Liver (tissue), 9 donors: ENCODE measurements around the gene DPP6. TPM values are rescaled to one million over a fixed set of nuclear protein-coding genes. Genes with fewer than 3 reads are reported as not detected.

Source experiments
- DNase-seq: peaks from one replicate; pipeline ENCODE4 v3.0.0-alpha.2; 2017; ENCODE audit warnings: low spot score
- H3K27ac ChIP-seq, 2 donors: one replicate each; pipeline ENCODE4 v1.7.0; 2013; ENCODE audit warnings: inconsistent platforms in 2 of 2, low read length in 2 of 2, control low read depth in 1 of 2, low read depth in 1 of 2, mild to moderate bottlenecking in 1 of 2
- H3K27me3 ChIP-seq, 4 donors: one replicate each; pipeline versions ENCODE4 v1.6.1 to v1.7.0; 2013; ENCODE audit warnings: low read length in 3 of 4, inconsistent platforms in 1 of 4, mild to moderate bottlenecking in 1 of 4, moderate library complexity in 1 of 4; ENCODE audit not compliant: control insufficient read depth in 4 of 4, insufficient read depth in 4 of 4
- H3K36me3 ChIP-seq, 4 donors: one replicate each; pipeline versions ENCODE4 v1.6.1 to v1.7.0; 2013; ENCODE audit warnings: low read length in 3 of 4, mild to moderate bottlenecking in 3 of 4, low read depth in 1 of 4, moderate library complexity in 1 of 4; ENCODE audit not compliant: control insufficient read depth in 4 of 4, insufficient read depth in 3 of 4
- H3K4me1 ChIP-seq, 4 donors: one replicate each; pipeline versions ENCODE4 v1.6.1 to v1.7.0; 2013; ENCODE audit warnings: low read length in 3 of 4, mild to moderate bottlenecking in 3 of 4, moderate library complexity in 1 of 4; ENCODE audit not compliant: control insufficient read depth in 4 of 4, insufficient read depth in 4 of 4
- H3K4me3 ChIP-seq, 3 donors: one replicate each; pipeline versions ENCODE4 v1.6.1 to v1.7.0; 2013; ENCODE audit warnings: low read length in 3 of 3, control low read depth in 1 of 3, low read depth in 1 of 3, mild to moderate bottlenecking in 1 of 3
- H3K9ac ChIP-seq, 2 donors: one replicate each; pipeline ENCODE4 v1.7.0; 2013; ENCODE audit warnings: low read length in 2 of 2, mild to moderate bottlenecking in 2 of 2, moderate library complexity in 2 of 2, control low read depth in 1 of 2, low read depth in 1 of 2
- H3K9me3 ChIP-seq, 4 donors: one replicate each; pipeline versions ENCODE4 v1.6.1 to v1.7.0; 2013; ENCODE audit warnings: low read length in 3 of 4; ENCODE audit not compliant: control insufficient read depth in 4 of 4
- EGR1 ChIP-seq, 2 donors: IDR thresholded peaks; 2 replicates each; pipeline ENCODE4 v1.6.1; 2016 to 2018; ENCODE audit warnings: antibody characterized with exemption in 2 of 2, low read depth in 2 of 2
- FOXA1 ChIP-seq: IDR thresholded peaks from 2 replicates; pipeline ENCODE4 v1.6.1; 2016; ENCODE audit warnings: antibody characterized with exemption
- FOXA2 ChIP-seq: IDR thresholded peaks from 2 replicates; pipeline ENCODE4 v1.6.1; 2016; ENCODE audit warnings: antibody characterized with exemption
- GABPA ChIP-seq, 2 donors: IDR thresholded peaks in 1 of 2; conservative IDR thresholded peaks in 1 of 2; 2 replicates each; pipeline ENCODE4 v1.6.1; 2016; ENCODE audit warnings: antibody characterized with exemption in 2 of 2, mild to moderate bottlenecking in 1 of 2, moderate library complexity in 1 of 2
- HNF4A ChIP-seq, 2 donors: conservative IDR thresholded peaks; 2 replicates each; pipeline ENCODE4 v1.6.1; 2016; ENCODE audit warnings: antibody characterized with exemption in 2 of 2, mild to moderate bottlenecking in 2 of 2
- HNF4G ChIP-seq: IDR thresholded peaks from 2 replicates; pipeline ENCODE4 v1.6.1; 2016; ENCODE audit warnings: antibody characterized with exemption
- JUND ChIP-seq, 2 donors: IDR thresholded peaks; 2 replicates each; pipeline ENCODE4 v1.6.1; 2016; ENCODE audit warnings: antibody characterized with exemption in 2 of 2
- MAX ChIP-seq: IDR thresholded peaks from 2 replicates; pipeline ENCODE4 v1.6.1; 2016; ENCODE audit warnings: antibody characterized with exemption
- NR2F2 ChIP-seq: IDR thresholded peaks from 2 replicates; pipeline ENCODE4 v1.6.1; 2016; ENCODE audit warnings: antibody characterized with exemption
- RAD21 ChIP-seq, 2 donors: IDR thresholded peaks; 2 replicates each; pipeline ENCODE4 v1.6.1; 2016; ENCODE audit warnings: antibody characterized with exemption in 2 of 2, mild to moderate bottlenecking in 2 of 2
- RXRA ChIP-seq, 2 donors: IDR thresholded peaks; 2 replicates each; pipeline ENCODE4 v1.6.1; 2017 to 2018; ENCODE audit warnings: antibody characterized with exemption in 2 of 2, mild to moderate bottlenecking in 1 of 2
- SP1 ChIP-seq: IDR thresholded peaks from 2 replicates; pipeline ENCODE4 v1.6.1; 2018; ENCODE audit warnings: antibody characterized with exemption, mild to moderate bottlenecking
- TAF1 ChIP-seq: conservative IDR thresholded peaks from 2 replicates; pipeline ENCODE4 v1.6.1; 2016; ENCODE audit warnings: antibody characterized with exemption, mild to moderate bottlenecking
- YY1 ChIP-seq: IDR thresholded peaks from 2 replicates; pipeline ENCODE4 v1.6.1; 2016; ENCODE audit warnings: antibody characterized with exemption, mild to moderate bottlenecking
- WGBS: extraction: QIAGEN DNeasy Blood & Tissue Kit; methylation state at CpG from one replicate; pipeline ENCODE4 v1.1.7; 2013; 5-methylcytosine and 5-hydroxymethylcytosine counted together
- polyA plus RNA-seq, 2 donors: library from polyadenylated mRNA; stranded (reverse) in 1 of 2; unstranded in 1 of 2; fragments of 200-250 nt in 1 of 2; fragments of >200 nt in 1 of 2; fragmentation: Nextera tagmentation in 1 of 2; extraction: Ambion mirVana in 1 of 2; gene quantifications; one replicate each; pipeline versions ENCODE4 v1.2.1 to v1.2.3, GENCODE V29; 2013 to 2015
- total RNA-seq, 2 donors: library from RNA; depleted of rRNA; stranded (reverse); fragments of >200 nt; gene quantifications; one replicate each; pipeline ENCODE4 v1.2.3, GENCODE V29; 2014
- TF ChIP-seq, protein P1 (sequence below): fragments of 150-350 bp; IDR thresholded peaks from 2 replicates; pipeline ENCODE4 v1.5.1; 2017; ENCODE audit warnings: improper control_type of control experiment, low read depth, low read length; ENCODE audit not compliant: missing input control
- TF ChIP-seq, protein P2 (sequence below): IDR thresholded peaks from 2 replicates; pipeline ENCODE4 v1.6.1; 2016; ENCODE audit warnings: antibody characterized with exemption, mild to moderate bottlenecking
- TF ChIP-seq, protein P3 (sequence below): IDR thresholded peaks from 2 replicates; pipeline ENCODE4 v1.6.1; 2016; ENCODE audit warnings: antibody characterized with exemption
- TF ChIP-seq, protein P4 (sequence below): IDR thresholded peaks from 2 replicates; pipeline ENCODE4 v1.6.1; 2016; ENCODE audit warnings: antibody characterized with exemption
- donor health status: healthy.
- donor health status: healthy.
- donor health status: healthy.
- donor health status: healthy.
- donor health status: healthy.

DPP6 gene
- total and polyA plus RNA-seq, 4 donors: 0.01 TPM; not detected in 3

- TF ChIP-seq HNF4G (no peak), NR2F2 (no peak), EGR1 (IDR thresholded peaks at IDR 0.05; ENCODE audit: low read depth in 2 of 2) (no peak), YY1 (no peak), RXRA (IDR thresholded peaks at IDR 0.05) (no peak), TAF1 (no peak), RAD21 (IDR thresholded peaks at IDR 0.05) (no peak), FOXA2 (no peak), FOXA1 (no peak), MAX (no peak)
- TF ChIP-seq, protein P1, sequence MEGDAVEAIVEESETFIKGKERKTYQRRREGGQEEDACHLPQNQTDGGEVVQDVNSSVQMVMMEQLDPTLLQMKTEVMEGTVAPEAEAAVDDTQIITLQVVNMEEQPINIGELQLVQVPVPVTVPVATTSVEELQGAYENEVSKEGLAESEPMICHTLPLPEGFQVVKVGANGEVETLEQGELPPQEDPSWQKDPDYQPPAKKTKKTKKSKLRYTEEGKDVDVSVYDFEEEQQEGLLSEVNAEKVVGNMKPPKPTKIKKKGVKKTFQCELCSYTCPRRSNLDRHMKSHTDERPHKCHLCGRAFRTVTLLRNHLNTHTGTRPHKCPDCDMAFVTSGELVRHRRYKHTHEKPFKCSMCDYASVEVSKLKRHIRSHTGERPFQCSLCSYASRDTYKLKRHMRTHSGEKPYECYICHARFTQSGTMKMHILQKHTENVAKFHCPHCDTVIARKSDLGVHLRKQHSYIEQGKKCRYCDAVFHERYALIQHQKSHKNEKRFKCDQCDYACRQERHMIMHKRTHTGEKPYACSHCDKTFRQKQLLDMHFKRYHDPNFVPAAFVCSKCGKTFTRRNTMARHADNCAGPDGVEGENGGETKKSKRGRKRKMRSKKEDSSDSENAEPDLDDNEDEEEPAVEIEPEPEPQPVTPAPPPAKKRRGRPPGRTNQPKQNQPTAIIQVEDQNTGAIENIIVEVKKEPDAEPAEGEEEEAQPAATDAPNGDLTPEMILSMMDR: no peak
- TF ChIP-seq, protein P2, sequence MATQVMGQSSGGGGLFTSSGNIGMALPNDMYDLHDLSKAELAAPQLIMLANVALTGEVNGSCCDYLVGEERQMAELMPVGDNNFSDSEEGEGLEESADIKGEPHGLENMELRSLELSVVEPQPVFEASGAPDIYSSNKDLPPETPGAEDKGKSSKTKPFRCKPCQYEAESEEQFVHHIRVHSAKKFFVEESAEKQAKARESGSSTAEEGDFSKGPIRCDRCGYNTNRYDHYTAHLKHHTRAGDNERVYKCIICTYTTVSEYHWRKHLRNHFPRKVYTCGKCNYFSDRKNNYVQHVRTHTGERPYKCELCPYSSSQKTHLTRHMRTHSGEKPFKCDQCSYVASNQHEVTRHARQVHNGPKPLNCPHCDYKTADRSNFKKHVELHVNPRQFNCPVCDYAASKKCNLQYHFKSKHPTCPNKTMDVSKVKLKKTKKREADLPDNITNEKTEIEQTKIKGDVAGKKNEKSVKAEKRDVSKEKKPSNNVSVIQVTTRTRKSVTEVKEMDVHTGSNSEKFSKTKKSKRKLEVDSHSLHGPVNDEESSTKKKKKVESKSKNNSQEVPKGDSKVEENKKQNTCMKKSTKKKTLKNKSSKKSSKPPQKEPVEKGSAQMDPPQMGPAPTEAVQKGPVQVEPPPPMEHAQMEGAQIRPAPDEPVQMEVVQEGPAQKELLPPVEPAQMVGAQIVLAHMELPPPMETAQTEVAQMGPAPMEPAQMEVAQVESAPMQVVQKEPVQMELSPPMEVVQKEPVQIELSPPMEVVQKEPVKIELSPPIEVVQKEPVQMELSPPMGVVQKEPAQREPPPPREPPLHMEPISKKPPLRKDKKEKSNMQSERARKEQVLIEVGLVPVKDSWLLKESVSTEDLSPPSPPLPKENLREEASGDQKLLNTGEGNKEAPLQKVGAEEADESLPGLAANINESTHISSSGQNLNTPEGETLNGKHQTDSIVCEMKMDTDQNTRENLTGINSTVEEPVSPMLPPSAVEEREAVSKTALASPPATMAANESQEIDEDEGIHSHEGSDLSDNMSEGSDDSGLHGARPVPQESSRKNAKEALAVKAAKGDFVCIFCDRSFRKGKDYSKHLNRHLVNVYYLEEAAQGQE: no peak
- Histone ChIP-seq H3K9me3 (no peaks in the 10 kb centered on the region), H3K27ac (no peak overlapping the region), H3K4me3 (no peak overlapping the region), H3K36me3 (no peaks in the 10 kb centered on the region), H3K9ac (no peak overlapping the region), H3K4me1 (no peaks in the 10 kb centered on the region), H3K27me3 (peaks cover 0 to 3% (median 0%) of the 10 kb centered on the region in 4 donors)
- WGBS: 87% methylated on average over 13 of the region's 13 CpGs
- no peak for DNase-seq
Observed at GRCh38 chr7:154777489-154777888, 725.3 kb downstream of the DPP6 start.

DNA sequence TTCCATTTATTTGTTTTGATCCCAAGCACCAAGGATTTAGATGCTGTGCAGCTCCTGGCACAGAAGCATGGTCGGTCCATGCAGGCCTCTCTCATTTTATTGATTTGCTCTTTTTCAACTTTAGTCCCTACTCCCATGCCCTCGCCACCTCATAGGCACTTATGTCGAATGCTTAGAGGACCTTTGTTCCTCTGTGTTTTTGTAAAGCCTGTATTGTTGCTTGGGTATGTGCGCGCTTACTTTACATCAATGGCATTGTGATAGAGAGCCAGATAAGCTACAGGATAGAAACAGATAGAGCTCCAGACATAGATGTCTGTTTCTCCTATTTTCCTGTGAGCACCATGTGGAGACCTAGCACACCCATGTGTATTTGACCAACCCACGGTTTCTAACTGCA lies 725.7 kb downstream of the DPP6 start:
- WGBS: 81% methylated on average over 6 of the region's 6 CpGs
- H3K27ac ChIP-seq: no peak overlapping the region
- H3K9ac ChIP-seq: no peak overlapping the region
- no peak for DNase-seq
- no peaks in the 10 kb centered on the region for H3K4me1 ChIP-seq
- H3K9me3 ChIP-seq: no peaks in the 10 kb centered on the region
- no peaks in the 10 kb centered on the region for H3K36me3 ChIP-seq
- H3K27me3 ChIP-seq: peaks cover 0 to 3% (median 0%) of the 10 kb centered on the region in 4 donors
- H3K4me3 ChIP-seq: no peak overlapping the region
- TF ChIP-seq, protein P1: no peak
- TF ChIP-seq SP1 (no peak), MAX (no peak), HNF4A (conservative IDR thresholded peaks at IDR 0.05) (no peak), EGR1 (IDR thresholded peaks at IDR 0.05; ENCODE audit: low read depth in 2 of 2) (no peak), JUND (IDR thresholded peaks at IDR 0.05) (no peak), FOXA2 (no peak), RAD21 (IDR thresholded peaks at IDR 0.05) (no peak), YY1 (no peak), TAF1 (no peak), RXRA (IDR thresholded peaks at IDR 0.05) (no peak), GABPA (IDR thresholded peaks at IDR 0.05 in 1 of 2, conservative IDR thresholded peaks at IDR 0.05 in 1 of 2) (no peak), FOXA1 (no peak)
- TF ChIP-seq, protein P3, sequence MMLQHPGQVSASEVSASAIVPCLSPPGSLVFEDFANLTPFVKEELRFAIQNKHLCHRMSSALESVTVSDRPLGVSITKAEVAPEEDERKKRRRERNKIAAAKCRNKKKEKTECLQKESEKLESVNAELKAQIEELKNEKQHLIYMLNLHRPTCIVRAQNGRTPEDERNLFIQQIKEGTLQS: no peak
- TF ChIP-seq, protein P4, sequence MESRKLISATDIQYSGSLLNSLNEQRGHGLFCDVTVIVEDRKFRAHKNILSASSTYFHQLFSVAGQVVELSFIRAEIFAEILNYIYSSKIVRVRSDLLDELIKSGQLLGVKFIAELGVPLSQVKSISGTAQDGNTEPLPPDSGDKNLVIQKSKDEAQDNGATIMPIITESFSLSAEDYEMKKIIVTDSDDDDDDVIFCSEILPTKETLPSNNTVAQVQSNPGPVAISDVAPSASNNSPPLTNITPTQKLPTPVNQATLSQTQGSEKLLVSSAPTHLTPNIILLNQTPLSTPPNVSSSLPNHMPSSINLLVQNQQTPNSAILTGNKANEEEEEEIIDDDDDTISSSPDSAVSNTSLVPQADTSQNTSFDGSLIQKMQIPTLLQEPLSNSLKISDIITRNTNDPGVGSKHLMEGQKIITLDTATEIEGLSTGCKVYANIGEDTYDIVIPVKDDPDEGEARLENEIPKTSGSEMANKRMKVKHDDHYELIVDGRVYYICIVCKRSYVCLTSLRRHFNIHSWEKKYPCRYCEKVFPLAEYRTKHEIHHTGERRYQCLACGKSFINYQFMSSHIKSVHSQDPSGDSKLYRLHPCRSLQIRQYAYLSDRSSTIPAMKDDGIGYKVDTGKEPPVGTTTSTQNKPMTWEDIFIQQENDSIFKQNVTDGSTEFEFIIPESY: no peak
- TF ChIP-seq, protein P2: no peak
